Stimulated activated CD8-positive, alpha-beta memory T cell treated with anti-CD3 and anti-CD28 coated beads, Interleukin-4, amount 100 ng/mL, for 24 hours (primary cell): ENCODE data around the gene XYLT1.
"Not testable (repeated sequence)": the region's sequence is repeated elsewhere in the genome, so short reads cannot be mapped to it uniquely, and the experiment has no call there.

ENCODE experiments used
- DNase-seq: peaks from one replicate; pipeline ENCODE4 v3.0.0-alpha.2; 2020; ENCODE audit warnings: low read depth

The XYLT1 gene

DNA sequence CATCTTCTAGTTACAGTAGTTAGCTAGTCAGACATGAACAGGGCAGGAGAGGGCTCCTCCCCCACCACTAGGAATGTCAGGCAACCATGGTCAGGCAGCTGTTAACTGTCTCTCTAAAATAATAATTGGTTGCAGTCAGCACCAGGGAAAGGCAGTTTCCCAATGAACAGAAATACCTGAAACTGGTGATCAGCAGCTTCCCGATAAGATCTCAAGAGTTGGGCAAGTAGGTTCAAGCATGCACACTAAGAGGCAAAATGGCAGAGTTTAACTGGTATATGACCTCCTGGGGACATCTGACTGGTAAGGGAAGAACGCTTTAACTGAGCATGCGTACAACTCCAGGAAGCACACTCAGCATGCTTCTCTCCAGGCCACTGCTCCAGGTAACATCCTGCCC, 12.6 kb upstream of the XYLT1 start:
- no peak for DNase-seq

DNA sequence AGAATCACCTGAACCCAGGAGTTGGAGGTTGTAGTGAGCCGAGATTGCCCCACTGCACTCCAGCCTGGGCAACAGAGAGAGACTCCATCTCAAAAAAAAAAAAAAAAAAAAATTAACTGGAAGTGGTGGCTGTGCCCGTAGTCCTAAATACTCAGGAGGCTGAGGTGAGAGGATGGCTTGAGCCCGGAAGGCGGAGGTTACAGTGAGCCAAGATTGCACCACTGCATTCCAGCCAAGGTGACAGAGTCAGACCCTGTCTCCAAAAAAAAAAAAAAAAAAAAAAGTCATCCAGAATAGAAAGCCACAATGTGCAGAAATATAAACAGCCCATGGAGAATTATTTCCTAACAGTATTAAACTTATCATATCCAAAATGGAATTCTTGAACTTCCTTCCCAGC, 11.6 kb upstream of the XYLT1 start:
- not testable (repeated sequence) for DNase-seq

DNA sequence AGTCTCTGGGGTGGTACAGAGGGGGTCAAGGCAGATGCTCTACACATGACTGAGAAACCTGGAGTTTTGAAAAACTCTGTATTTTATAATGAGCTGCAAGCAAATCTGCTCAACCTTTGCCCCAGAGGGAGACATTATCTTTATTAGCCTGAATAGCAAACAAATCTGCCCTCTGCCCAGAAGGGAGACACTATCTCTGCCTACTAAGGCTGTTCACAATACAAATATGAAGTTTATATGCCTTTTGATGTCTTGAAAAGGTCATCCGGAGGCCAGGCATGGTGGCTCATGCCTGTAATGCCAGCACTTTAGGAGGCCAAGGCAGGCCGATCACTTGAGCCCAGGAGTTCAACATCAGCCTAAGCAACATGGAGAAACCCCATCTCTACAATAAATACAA, 11.0 kb upstream of the XYLT1 start:
- no peak for DNase-seq

DNA sequence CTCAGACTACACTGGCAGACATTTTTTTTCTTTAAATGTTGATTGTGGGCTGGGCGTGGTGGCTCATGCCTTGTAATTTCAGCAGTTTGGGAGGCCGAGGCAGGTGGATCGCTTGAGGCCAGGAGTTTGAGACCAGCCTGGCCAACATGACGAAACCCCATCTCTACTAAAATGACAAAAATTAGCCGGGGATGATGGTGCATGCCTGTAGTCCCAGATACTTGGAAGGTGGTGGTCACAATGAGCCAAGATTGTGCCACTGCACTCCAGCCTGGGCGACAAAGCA, 6.4 kb upstream of the XYLT1 start:
- not testable (repeated sequence) for DNase-seq

DNA sequence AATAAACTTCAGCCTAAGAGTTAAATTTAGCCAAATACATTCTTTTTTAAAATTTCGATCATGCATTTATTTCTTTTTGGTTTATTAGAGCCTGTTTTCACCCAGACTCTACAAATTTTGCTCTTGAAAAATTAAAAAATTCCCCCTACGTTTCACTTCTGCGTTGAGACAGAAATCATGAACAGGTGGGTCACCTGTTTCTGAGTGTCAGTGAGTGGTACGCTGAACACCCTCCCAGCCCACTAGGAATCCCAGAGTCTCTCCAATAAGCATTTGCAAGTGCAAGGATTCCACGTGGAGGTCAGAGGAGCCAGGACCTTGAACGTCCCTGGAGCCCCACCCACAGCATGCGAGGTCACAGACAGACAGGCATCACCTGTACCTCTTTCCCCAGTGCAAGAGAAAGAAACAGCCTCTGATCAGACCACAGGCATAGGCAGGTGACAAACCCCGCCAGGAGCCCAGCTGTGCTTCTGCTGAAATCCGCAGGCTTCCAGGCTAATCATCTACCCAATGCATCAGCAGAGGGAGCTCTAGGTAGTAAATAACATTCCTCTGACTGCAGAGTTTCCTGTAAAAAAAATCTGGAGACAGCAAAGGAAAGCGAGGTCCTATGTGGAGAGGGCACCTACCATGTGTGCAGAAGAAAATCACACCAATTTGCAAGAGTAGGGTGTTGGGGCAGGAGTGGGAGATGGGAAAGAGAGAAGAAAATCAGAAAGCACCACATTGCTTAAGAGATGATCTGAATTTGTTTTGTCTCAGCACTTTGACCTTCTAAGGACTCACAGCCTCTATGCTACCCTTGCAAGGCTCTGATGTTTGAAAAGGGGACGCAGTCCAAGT, 5.9 kb upstream of the XYLT1 start:
- no peak for DNase-seq

DNA sequence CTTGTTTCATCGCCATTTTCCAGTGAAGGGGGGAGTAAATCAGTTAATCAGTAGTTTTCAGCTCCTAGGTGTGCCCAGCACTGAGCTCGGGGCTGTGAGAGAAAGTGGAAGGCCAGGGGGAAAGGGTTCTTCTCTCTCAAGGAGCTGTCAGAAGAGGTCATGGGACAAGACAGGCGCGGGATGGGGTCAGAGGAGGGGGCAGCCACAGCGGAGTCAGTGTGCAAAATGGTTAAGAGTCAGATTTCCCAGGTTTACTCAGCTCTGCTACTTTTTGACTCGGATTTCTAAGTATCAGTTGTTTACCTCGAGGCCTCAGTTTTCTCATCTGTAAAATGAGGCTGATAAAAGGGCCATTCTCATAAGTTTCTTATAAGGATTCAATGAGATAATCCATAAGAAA, 4.3 kb upstream of the XYLT1 start:
- no peak for DNase-seq

DNA sequence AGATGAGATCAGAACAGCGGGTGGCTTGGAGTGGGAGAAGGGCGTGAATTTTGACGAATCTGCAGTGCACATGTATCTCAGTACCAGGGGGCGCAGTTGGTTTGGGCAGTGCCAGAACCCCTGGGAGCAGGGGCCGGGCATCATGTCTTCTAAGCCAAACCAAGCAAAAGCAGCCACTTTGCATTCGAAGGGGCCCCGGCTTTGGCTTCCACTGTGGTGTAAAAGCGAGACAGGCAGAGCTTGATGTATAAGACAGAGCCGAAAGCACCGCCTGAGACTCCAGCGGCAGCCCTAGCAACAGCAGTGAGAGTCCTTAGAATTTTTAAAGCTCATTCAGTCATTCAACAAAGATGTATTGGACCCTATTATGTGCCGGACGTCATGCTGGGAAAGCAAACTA, 3.8 kb upstream of the XYLT1 start:
- no peak for DNase-seq

DNA sequence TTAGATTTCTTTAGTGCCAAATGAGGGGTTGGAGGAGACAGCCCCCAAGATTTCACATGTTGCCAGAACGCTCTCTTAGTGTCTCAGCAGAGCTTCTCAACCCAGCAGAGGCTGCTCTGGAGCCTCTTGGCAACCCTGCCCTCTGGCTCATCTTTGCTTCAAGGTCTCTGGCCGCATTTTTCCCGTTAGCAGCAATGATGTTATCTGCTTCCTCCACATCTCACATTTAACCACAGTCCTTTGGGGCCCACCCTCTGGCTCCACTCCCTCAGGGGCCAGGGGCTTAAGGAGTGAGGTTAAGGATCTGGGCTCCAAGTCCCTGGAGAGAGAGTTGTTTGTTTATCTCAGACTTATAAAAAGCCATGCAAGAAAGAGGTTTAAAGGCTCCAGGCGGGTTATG, 3.3 kb upstream of the XYLT1 start:
- DNase-seq = no peak

DNA sequence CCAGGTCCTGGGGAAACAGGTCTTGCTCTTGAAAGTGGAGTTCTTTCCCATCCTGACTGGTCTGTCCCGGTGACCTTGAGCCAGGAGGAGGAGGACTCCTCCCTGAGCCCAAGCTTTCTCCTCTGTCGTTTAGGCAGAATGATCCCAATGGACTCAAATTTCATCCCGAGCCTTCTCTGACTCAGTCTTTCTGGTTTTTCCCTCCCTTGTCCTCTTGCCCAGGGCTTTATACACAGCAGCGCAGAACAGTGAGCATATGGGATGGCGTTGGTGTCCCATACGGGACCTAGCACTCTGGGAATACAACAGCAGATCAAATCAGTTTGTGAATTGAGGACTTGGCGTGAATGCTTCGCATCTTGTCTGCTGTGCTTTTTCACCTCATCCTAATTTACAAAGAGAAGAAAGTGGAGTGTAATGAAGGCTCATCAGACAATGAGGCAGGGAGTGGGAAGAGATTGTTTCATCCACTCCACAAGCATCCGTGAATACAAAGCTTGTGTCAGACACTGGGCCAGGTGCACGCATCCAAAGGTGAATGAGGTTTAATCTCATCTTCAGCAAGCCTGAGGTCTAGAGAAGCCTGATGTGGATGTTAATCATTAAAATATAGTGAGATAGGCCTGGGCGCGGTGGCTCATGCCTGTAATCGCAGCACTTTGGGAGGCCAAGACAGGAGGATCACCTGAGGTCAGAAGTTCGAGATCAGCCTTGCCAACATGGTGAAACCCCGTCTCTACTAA, 1.1 kb upstream of the XYLT1 start:
- no peak for DNase-seq

DNA sequence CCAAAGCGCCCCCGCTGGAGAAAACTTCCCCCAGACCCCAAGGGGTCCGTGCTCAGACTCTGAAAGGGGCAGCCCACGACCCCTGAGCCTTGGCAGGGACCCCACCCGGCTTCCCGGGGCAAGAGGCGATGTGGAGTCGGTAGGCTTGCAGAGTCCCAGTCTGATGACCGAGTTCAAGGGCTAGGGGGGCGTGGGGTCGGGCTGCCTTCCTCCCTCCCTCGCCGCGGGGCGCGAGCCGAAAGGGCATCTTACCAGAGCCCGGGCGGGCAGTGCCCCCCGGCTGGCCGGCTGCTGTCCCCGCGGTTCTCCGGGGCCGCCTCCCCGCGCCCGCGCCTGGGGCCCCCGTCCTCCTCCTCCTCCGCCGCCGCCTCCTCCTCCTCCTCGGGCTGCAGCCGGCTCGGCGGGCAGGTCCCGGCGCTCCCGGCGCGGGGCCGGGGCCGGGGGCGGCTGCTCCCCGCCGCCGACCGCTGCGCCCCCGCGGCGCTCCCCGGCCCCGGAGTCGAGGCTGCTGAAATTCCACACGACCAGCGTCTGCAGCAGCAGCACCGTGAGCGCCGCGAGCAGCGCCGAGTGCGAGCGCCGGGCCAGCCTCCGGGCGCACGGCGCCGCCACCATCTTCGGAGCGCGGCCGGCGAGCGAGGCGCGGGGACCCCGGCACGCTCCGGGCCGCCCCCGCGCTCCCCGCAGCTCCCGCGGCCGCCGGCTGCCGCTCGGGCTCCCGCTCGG, 415 bp downstream of the XYLT1 start:
- no peak for DNase-seq

DNA sequence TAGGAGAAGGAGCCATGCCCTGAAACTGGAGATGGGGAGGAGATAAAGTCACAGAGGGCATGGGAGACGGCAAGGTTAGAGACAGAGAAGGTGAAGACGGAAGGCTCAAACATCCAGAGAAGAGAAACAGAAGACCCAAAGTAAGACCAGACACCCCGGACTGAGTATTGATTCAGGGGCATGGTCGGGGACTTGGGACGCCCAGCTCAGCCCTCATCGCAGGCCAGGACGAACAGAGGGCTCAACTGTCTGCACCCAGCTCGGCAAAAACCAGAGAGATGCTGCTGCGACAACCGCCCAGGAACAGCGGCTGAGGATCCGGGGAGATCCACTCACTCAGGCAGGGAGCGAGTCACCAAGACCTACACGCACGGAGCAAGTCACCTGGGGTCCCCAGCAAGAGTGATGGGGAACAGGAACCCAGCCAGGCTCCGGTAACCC, 999 bp downstream of the XYLT1 start:
- no peak for DNase-seq

DNA sequence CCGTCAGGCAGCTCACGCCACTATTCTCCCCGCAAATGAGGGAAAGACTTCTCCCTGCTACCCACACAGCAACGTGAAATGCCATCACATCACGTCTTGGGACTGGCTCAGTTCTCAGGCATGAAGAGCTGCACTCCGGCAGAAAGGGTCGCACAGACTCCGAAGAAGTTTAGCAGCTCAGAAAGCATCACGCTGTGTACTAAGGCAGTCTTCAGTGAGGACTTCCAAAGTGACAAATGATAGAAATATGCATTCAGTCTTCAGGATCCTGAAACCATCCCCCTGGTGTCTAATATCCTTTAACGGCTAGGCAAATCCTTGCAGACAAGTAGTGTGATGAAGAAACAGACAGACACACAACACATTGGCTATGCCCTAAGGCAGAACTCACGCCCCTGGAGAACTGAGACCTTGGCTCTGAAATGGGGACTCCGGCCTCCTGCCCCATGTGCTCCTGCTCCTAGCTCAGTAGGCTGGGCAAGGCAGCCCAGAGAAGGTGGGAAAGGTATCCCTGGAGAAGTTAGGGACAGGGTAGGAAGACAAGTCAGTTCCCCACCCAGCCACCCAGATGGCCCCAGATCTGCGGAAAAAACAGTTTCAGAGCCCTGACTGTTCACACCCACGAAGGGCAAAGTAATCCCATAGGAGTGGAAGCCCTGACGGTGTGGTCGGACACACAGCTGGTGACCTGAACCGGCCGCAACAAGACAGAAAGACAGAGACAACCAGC, 1.6 kb downstream of the XYLT1 start:
- no peak for DNase-seq

DNA sequence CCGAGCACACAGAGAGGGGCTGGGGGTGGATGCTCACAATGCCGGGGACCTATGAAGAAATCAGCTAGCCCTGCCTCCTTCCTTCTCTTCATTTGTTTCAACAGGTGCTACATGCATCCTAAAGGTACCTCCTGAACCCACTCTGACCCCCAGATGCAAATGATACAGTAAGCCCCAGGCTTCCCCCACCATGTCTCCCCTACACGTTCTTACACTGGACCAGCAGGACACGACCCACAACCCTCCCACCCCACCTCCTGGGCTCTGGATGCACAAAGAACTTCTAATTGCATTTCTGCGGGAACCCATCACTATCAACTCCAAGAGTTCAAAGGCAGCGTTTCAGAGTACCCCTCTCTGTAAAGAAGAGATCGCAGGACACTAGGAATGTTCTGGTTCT, 2.1 kb downstream of the XYLT1 start:
- no peak for DNase-seq

DNA sequence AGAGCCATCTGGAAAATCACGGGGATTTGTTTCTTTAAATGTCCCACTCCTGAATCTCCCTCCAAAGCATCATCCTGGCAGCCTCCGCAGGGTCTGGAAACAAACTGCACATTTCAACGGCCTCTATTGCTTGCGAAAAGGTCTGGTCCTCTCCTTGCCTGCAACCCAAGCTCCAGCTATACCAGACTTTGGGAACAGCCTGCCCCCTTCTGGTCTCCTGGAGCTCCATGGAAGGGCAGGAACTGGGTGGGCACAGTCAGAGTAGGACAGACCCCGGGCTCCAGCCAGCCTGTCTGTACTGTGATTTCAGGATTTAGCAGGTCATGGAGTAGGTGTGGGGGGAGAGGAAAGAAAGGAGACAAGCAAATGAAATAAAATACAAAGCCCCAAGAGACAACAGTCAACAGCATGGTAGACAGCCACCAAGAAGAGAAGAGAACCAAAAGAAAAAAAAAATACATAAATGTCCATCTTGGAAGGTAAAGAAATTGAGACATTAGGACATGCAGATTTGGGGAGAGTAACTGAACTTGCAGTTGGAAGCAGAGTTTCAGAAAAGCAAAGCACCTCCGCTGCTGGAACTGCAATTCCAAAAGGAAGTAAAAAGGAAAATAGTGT, 2.7 kb downstream of the XYLT1 start:
- no peak for DNase-seq

DNA sequence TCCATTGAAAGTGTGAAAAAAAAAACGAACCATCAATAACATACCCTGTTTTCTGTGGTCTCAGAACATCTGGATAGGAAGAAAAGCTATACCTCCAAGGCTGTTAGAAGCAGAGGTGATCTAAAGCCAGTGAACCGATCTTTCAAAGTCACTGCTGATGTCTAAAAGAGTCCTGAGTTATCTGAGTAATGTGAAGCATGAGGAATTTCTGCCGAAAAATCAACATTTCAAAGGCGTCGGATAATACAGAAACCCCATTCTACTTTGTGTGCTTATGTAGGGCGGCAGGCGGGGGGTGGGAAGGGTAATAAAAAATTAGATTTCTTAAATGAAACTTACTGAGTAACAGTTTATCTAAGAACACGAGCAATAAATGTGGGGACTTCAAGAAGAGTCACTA, 3.9 kb downstream of the XYLT1 start:
- no peak for DNase-seq

DNA sequence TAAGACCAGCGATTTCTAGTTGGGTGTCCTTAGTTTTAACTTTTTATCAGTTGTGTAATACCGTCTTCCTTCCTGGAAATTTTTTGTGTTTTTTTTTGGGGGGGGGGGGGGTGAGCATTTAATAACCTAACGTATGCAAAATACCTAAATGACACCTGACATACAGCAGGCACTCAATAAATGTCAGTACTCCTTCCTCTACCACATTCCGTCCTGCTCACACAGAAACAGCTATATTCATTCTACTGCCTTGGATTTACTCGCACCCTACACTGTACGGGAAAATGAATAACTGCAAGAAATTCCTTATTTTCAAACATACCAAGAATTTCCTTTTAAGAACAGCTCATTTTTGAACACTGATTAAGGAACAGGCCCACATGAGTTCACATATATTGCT, 5.3 kb downstream of the XYLT1 start:
- no peak for DNase-seq

DNA sequence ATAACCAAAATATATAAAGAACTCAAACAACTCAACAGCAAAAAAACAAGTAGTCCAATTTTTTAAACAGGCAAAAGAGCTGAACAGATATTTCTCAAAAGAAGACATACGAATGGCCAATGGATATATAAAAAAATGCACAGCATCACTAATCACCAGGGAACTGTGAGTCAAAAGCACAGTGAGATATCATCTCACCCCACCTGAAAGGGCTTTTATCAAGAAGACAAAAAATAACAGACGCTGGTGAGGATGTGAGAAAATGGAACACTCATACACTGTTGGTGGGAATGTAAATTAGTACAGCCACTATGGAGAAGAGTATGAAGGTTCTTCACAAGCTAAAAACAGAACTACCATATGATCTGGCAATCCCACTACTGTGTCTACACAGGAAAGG, 7.4 kb downstream of the XYLT1 start:
- DNase-seq = no peak

DNA sequence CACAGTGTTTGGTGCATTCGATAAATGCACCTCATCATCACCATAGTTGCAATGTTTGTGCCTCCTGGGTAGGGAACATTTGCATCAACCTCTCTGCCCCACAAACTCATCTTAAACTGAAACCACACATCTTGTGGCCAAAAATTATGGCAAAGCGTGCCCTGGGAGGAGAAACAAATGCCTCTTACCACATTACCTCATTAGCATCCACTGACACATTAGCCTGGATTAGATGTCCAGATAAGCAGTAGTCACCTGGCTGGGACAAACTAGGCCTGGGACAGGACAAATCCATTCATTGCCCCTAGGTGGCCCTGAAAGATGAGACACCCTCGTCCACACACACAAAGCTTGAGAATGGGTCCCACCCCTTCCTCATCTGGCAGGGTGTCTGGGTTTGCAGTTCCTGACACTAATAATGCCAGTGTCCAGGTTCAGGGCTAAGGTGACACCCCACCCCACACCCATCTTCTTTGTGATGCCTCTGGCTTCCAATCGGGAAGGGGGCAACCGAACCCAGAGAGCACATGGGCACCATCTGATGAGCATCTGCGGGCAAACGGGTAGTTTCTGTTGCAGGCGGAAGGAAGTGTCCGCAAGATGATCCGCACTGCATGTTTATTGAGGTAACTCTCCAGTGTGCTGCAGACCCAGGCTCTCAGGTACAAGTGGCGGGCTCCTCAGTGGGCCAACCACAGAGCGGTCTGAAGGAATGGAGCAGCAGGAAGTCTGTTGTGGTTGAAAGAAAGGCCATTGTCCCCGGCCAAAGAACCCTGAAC, 8.6 kb downstream of the XYLT1 start:
- no peak for DNase-seq

DNA sequence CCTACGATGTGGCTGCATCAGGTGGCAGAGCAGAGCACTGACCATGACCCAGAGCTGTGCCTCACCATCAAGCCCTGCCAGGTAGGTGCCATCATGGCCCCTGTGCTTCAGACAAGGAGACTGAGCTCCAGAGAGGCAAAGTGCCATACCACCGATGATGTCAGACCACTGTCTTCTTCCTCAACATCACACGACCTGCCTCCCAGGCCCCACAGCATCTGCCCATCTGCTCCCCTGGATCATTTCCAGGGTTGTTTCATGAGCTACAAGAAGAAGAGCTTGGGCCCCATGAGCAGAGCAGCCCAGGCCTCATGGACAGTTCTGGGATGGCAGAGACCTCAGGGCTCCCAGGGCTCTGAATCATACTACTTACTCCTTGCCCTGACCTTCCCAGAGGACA, 9.9 kb downstream of the XYLT1 start:
- no peak for DNase-seq

DNA sequence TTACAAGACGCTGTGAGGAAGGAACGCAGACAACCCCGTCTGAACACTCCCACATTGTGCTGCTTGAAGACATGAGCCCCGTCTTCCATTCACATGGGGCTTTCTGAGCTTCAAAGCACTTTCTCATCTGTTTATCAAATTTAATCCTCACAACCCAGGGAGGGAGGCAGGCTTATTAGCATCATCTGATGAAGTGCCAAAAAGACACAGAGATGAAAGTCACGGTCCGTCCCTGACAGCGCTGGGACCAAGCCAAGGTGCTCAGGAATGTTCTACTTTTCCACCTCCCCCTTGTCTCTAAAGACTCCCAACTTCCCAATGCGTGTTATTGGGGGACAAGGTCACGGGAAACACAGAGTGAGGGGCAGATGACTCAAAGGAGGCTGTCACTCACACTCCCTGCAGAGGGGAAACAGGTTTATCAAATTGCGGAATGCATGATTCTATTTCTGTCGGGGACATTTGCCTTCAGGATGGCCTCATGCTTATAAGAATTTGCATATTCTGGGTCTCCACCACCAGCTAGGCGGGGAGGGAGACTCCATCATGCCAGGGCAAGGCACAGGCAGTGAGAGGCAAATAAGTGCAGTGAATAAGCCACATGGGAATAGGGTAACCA, 10.7 kb downstream of the XYLT1 start:
- no peak for DNase-seq

DNA sequence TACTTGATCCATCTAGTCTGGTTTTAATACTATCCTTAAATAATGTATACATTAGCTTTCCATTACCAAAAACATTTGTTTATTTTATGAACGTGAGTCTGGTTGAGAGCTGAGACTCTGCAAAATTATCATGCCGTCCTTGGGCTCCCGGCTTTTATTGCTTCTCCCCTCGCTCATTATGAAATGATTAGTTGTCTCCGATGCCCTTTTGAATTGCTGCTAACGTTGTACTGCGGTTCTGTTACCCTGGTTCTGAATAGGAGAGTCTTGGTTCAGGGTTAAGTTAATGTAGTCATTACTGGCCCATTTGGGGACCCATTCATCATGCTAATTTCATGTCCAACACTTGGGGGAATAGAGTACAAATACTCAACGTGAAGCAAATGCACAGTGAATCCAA, 12.8 kb downstream of the XYLT1 start:
- no peak for DNase-seq
